DMS79 (cell line): ENCODE data around the gene IDH1.
"Not testable (repeated sequence)": the region's sequence is repeated elsewhere in the genome, so short reads cannot be mapped to it uniquely, and the experiment has no call there.

Source experiments
- DNase-seq: peaks from one replicate; lab custom pipeline; 2025; lab: John Stamatoyannopoulos, UW

IDH1 gene

DNA sequence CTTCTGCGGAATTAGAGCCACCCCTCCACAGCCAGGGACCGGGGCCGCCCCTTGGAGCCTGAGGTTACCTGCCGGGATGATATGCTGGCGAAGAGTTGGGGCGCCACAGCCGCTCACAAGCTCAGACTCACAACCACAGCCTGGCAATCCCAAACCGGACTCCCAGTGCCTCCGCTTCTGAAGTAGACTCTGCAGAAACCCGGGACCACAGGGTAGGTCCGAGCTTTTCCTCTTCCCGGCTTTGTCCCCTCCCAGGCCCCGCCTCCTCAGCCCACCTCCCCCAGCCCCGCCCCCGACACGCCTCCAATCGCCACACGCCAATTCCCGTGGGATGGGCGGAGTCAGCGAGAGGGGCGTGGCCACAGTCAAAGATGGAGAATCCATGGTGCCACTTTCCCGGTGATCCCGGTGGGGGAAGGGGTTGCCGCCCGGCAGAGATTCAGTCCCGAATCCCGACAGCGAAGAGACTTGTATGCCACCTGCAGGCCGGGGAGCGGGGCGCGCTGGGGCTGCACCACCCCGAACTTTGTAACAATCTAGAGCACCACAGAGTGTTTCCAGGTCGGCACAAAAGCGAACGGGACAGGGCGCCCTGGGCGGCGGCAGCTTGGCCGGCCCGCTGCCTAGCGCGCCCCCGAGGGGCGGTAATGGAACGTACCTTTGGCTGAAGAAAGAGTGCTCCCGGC lies at the start of gene IDH1:
Gene IDH1, minus strand, starts transcription at position 201 of the 686 bp plus-strand sequence. CDS start 3,520 bp downstream, outside the sequence.
- DNase-seq, result peak; percentile 85

DNA sequence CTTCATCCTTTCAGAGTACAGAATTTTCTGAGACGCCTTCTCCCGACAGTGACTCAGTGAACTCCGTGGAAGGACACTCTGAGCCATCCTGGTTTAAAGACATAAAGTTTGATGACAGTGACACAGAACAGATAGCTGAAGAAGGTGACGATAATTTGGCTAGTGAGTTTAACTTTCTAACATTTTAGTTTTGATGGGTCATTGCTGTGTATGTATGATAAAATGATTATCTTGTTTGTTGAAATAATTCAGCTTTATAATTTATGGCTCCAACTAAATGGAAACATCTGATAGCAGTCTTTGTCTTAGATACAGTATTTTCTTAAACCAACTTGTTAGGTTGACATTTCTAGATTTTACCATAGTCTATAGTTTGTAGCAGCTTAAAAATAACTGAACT lies 49.3 kb upstream of the IDH1 start:
- DNase-seq, result no peak

DNA sequence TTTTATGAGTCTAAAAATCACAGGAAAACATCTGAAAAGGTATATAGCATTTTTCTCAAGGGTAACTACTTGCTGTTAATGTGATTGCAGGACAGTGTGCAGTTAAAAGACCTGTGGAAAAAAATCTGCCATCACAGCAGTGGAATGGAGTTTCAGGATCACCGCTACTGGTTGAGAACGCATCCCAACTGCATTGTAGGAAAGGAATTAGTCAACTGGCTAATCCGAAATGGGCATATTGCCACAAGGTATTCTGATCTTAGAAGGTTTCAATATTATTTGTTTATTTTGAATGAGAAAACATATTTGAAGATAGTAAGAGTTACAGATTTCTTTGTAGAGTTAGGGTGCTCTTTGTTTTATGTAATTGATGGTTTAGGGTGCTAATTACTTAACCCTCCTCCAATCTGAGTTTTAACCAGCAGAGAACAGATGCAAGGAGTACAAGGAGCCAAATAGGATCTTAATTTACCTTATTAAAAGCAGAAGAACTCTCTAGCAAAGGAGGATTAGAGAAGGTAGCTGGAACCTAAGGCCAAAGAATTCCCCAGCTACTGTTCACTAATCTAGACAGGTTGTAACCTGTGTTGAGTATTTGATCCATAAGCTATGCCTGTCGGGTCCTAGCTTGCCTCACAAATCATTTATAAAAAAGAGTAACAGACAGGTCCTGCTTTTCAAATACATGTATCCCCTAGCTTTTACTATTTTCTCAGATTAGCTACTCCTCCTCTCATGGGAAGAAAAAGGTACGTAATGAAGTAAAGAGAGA lies 46.2 kb upstream of the IDH1 start:
- DNase-seq, result no peak

DNA sequence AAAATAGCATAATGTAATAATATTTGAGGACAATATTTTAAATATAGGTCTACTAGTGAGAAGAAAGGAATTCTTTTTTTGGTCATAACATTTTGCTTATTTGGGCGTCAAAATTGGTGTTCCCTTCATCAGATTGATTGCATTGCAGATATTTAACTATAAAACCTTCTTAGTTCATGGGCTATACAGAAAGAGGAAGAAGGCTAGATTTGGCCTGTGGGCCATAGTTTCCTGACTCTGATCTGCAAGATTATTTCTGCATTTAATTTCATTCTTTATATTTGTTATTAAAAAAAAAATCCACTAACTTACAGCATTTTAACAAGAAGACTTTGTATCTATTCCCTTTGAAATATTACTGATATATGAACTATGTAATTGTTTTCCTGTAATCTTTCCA lies 43.1 kb upstream of the IDH1 start:
- DNase-seq, result no peak

DNA sequence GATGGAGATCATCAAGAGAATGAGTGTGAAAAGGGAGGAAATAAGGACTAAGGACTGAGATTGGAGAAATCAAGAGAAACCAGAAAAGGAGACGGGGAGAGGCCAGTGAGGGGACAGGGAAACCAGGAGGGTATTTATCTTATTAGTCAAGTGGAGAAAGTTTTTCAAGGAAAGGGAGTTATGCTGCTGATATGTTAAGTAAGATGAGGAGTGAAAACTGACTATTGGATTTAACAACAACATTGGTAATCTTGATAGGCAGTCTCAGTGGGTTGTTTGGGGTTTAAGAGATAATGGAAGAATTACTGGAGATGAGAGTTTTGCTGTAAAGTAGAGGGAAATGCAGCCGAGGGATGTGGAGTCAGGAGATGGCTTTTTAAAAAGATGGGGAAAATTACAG lies 41.7 kb upstream of the IDH1 start:
- no peak for DNase-seq

DNA sequence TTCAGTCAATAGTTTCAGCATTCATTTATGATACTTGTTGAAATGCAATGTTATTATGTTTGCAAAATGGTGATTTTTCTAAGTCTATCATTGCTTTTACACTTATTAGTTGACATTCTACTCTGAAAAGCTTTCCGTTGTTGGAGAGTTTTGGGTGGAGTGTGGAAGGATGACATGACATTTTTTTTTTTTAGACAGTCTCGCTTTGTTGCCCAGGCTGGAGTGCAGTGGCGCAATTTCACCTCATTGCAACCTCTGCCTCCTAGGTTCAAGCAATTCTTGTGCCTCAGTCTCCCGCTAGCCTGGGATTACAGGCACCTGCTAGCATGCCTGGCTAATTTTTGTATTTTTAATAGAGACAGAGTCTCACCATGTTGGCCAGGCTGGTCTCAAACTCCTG lies 41.0 kb upstream of the IDH1 start:
- DNase-seq, result no peak

DNA sequence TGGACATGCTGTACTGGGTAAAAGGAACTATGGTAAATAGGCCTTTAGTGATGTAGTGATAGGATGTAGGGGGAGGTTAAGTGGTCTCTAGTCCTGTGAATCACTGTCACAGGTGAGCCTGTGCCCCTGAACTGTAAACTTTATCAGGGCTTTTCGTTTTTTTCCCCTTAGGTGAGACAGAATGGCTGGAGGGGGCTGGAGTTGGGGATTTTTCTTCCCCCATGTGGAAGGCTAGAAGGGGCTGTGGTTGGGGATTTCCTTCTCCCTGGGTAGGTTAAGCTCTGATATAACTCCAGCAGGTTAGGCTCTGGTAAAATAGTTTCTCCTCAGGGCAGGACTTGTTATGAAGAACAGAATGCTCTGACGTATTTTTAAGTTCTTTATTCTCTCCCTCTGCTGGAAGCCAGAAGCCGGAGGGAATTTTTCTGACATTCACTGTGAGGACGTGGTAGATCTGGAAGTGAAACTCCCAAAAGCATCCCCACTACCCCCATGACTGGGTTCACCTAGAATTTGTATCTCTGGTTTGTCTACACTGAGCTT lies 39.7 kb upstream of the IDH1 start:
- no peak for DNase-seq

DNA sequence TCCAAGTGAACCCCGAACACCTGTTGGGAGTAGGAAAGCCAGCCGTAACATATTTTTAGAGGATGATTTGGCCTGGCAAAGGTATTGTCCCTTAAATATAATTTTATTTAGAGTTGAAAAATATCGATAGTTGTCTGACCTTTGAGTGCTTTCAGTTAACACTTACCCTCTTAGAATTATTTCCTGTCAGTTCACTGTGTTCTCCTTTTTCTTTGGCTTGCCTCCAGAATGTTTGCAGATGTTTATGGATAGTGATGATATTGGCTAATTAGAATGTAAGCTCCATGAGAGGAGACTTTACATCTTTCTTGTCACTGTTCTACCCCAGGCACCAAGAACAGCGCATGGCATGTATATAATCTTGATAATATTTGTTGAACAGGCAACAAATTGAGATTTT lies 31.0 kb upstream of the IDH1 start:
- no peak for DNase-seq

DNA sequence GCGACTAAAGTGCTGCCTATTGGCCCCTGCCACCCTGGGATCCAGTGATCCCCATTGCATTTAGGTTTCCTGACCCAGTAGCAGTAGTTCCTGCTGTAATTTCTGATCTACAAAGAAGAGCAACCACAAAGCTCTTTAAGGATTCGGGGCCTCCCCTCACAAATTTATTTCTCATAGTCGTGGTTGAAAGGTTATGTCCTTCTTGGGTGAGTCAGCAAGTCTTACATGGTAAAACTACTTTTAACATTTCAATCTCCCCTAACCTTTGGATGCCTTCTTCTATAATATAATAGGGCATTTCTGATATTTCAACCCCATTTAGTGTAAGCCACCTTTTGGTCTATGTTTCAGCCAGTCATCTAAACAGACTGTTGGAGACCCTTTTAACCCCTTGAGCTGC lies 26.1 kb upstream of the IDH1 start:
- no peak for DNase-seq

DNA sequence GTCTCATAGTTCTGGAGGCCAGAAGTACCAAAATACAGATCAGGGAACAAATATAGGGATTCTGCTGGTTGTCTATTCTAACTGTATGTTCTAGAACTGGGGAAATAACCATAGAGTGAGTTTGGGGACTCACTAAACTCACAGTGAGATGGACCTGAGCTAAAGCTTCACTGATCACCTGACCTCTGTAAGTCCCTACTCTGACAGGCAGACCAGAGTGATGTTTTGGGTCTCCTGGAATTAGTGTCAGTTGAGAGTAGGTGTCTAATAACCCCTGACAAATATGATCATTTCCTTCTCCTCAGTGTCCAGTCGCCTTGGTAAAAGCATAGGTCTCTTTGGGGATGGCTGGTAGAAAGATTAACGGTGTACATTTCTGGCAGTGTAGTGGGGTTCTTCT lies 25.4 kb upstream of the IDH1 start:
- DNase-seq, result no peak

DNA sequence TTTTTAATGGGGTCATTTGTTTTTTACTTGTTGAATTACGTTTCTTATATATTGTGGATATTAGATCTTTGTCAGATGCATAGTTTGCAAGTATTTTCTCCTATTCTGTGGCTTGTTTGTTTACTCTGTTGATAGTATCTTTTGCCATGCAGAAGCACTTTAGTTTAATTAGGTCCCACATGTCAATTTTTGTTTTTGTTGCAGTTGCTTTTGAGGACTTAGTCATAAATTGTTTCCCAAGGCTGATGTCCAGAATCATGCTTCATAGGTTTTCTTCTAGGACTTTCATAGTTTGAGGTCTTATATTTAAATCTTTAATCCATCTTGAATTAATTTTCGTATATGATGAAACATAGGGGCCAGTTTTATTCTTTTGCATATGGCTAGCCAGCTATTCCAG lies 24.4 kb upstream of the IDH1 start:
- no peak for DNase-seq

DNA sequence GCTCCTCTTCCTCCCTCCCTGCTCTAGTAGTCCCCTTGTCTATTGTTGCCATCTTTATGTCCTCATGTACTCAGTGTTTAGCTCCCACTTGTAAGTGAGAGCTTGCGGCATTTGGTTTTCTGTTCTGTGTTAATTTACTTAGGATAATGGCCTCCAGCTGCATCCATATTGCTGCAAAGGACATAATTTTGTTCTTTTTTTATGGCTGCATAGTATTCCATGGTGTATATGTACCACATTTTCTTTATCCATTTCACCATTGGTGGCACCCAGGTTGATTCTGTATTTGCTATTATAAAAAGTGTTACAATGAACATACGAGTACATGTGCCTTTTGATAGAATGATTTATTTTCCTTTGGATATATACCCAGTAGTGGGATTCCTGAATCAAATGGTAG lies 23.7 kb upstream of the IDH1 start:
- no peak for DNase-seq

DNA sequence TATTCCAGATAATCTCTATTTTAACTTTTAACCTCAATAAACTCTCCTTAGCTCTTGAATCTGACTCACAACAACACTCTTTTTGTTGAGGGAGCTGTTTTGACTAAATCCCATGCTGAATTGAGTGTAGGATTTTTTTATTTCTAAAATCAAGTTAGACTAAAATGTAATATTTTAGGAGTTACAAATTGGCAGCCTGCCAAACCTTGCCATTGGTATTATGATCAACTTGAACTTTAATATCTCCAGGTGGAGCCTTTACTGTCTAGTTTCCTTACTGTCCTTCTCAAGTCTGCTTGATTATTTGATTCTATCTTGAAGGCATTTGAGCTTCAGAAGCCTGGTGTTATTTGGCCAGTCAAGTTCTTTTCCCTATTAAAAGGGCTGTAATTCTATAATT lies 19.9 kb upstream of the IDH1 start:
- no peak for DNase-seq

DNA sequence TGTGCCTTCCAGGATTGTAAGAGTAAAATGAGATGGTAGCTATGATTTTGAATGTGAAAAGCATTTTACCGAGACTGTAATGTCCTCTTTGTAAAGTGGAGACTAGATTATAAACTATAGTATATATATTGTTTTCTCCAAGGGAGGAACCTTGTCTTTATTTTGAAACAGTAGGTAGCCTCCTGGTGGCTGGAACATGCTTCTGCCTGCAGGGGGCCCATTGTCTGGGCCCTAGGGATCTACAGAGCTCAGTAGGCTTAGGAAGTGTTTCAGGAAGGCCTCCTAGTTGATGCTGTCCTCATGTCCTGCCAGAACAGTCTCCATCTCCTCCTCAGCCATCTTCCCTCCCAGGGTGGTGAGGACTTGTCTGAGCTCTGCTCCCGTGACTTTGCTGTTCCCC lies 14.2 kb upstream of the IDH1 start:
- DNase-seq, result no peak

DNA sequence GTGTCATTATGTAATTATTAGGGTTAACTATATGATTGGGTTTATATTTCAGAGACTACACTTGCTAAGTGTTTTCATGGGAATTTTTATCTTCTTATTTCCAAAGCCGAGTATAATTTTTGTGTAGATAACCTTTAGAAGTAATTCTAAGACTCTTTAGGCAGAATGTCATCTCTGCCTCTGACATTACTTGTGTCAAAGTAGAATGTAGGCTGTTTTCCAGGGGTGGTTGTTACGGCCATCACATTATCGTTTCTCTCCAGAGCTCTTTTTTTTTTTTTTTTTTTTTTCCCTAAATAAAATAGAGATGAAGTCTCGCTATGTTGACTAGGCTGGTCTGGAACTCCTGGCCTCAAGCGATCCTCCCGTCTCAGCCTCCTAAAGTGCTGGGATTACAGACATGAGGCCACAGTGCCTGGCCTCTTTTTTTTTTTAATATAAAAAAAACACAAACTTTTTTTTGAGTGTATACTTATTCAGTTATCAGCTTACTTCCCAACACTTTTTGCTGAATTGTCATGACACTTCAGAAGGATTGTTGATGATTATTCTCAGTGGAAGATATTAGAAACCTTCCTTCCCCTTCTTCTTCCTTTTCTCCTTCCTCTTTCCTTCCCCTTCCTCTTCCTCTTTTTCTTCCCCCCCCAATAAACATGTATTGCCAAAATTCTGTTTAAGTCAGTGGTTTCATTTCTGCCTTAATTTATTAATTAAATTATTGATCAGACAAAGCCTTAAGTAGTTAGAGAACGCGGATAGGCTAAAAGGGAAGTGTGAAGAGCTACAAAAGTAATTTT lies 13.5 kb upstream of the IDH1 start:
- no peak for DNase-seq

DNA sequence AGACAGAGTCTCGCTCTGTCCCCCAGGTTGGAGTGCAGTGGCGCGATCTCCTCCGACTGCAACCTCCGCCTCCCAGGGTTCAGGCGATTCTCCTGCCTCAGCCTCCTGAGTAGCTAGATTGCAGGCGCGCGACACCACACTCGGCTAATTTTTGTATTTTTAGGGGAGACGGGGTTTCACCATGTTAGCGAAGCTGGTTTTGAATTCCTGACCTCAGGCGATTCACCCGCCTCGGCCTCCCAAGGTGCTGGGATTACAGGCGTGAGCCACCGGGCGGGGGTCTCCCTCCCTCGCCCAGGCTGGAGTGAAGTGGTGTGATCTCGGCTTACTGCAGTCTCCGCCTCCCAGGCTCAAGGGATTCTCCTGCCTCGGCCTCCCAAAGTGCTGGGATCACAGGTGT lies 12.7 kb upstream of the IDH1 start:
- not testable (repeated sequence) for DNase-seq

DNA sequence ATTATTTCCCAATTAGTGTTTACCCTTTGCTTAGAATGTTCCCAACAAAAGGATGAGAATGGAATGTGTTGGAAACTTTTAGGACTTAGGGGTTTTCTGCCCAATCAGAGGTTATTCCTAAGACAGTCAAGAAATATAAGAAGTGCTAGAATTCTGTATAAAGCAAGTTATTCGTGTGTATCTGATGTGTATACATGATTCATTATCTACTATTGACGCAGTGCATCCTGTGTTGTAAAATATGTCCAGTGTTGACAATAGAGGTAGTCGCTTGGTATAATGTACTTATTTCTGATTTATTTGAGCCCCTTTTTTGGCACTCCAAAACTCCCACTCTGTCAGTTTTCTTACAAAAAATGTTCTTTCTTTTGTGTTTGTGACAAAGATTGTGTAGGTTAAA lies 12.1 kb upstream of the IDH1 start:
- DNase-seq, result no peak

DNA sequence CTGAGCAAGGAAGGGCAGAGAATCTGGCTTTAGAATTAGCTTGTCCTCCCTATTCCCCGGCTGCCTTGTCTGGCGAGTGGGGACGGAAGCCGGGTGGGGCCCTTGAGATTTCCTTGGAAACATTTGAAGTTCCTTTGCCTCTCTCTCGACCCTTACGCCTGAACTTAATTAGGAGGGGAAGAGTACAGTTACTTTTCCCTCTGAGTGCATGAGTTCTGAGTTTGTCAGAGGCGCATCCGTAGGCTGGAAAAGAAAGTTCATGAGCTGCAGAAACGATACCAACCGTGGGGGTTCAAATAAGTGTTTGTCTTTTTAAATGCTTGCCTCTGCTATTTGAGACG lies 11.7 kb upstream of the IDH1 start:
- no peak for DNase-seq

DNA sequence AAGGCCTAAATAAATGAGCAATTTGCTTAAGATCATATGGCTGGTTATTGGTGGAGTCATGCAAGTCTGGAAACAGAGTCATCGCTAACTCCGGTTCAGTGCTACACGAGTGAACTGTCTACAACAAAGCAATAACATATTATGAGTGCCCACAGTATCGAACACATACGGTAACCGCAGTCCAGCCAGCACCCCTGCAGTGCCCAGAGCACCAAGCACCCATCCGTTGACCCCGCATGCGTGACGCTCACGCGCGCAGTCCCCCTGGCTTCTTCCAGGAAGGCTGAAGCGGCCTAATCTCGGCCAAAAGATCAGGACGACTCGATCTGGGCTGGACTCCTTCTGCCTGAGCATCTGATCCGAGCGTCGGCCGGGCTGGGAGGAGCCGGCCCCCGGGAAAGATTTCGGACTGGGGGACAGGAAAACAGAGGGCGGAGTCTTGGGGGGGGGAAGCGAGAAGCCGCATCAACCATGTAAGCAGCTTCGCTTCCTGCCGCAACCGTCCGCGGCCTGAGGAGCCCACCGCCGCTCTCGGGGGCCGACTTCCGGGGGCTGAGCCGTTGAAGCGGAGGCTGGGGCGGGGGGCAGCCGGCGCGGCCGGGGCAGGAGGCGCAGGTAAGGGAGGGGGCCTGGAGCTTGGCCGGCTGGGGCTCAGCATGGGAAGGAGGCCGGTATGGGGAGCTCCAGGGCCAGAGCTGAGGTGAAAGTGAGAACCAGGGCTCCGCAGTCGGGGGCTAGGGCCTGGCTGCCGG lies 11.1 kb upstream of the IDH1 start, which contains the start of gene PIKFYVE:
Gene PIKFYVE, plus strand, starts transcription at position 455 of the 752 bp plus-strand sequence. CDS start 5,265 bp downstream, outside the sequence.
- DNase-seq, result peak; percentile 96

DNA sequence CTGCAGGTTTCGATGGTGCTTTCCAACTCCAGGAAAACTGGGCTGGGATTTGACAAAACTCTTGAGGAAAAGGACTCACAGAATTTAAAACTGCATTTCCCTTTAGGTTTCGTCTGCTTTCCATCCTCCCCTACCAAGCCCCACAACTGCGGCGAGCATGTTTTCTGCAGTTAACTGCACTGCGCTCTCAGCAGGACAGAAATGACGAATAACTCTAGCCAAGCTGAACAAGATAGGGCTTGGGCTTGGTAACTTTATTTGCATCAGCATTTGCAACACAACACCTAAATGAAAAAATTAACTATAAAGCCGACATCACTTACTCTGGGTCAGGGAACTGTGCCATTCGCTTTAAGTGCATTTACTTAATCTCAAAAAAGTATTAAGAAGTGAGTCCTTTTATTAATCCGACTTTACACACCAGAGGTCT lies 10.5 kb upstream of the IDH1 start:
- DNase-seq, result no peak

DNA sequence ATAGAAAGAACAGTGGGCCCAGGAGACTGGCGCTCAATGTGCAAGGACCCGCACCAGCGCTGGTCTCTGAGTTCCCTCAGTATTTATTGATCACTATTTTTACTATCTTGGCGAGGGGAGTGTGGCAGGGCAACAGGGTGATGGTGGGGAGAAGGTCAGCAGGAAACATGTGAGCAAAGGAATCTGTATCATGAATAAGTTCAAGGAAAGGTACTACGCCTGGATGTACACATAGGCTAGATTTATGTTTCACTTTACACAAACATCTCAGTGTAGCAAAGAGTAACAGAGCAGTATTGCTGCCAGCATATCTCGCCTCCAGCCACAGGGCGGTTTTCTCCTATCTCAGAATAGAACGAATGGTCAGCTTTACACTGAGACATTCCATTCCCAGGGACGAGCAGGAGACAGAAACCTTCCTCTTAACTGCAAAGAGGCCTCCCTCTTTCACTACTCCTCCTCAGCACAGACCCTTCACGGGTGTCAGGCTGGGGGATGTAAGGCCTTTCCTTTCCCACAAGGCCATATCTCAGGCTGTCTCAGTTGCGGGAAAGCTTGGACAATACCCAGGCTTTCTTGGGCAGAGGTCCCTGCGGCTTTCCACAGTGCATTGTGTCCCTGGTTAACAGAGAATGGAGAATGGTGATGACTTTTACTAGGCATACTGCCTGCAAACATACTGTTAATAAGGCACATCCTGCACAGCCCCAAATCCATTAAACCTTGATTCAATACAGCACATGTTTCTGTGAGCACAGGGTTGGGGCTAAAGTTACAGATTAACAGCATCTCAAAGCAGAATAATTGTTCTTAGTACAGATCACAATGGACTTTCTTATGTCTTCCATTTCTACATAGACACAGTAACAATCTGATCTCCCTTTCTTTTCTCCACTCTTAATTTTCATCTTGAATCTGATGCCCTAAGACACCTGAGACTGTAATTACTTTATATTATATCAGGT lies 2.3 kb upstream of the IDH1 start:
- DNase-seq, result not testable (repeated sequence)
